Activated naive CD4-positive, alpha-beta T cell treated with anti-CD3 and anti-CD28 coated beads, Interleukin-2, amount 50 U/mL, for 16 hours (primary cell): ENCODE results near the gene BARX1.

ENCODE experiments used
- DNase-seq: peaks from one replicate; pipeline ENCODE4 v3.0.0-alpha.2; 2020

BARX1 gene

GRCh38 chr9:93916358-93916757 is 38.8 kb downstream of the BARX1 start:
- DNase-seq, result no peak

GRCh38 chr9:93911801-93912554 is 43.2 kb downstream of the BARX1 start:
- DNase-seq, result no peak

GRCh38 chr9:93911136-93911745 is 43.9 kb downstream of the BARX1 start:
- no peak for DNase-seq

GRCh38 chr9:93910598-93910997 is 44.6 kb downstream of the BARX1 start:
- DNase-seq, result no peak

GRCh38 chr9:93910196-93910595 is 45.0 kb downstream of the BARX1 start:
- DNase-seq, result no peak

GRCh38 chr9:93909242-93909616 is 45.9 kb downstream of the BARX1 start:
- DNase-seq, result no peak

GRCh38 chr9:93908591-93909241 is 46.4 kb downstream of the BARX1 start:
- DNase-seq, result no peak

DNA sequence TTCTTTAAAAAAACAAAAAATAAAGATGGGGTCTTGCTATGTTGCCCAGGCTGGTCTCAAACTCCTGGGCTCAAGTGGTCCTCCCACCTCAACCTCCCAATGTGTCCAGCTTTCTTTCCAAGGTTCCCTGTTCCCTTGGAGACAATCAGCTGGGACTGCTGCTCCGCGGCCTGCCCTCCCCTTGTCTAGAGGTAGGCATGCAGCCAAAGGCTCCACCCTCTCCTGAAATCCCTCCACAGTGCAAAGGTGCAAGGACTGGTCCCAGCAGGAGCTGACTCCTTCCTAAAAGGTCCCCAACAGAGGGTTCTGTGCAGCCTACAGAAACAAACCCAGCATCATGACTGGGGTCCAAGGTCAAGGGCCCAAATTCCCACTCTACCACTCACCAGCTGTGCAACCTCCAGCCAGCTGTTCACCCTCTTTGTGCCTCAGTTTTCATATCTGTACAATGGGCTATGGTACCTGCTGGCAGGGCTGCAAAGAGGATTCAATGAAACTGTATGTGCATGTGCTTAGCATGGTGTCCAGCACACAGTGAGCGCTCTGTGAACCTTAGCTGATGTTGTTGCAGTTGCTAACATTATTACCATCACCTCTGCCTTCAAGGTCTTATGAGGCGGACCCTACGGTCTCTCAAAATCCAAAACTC is 47.5 kb downstream of the BARX1 start:
- DNase-seq, result no peak

GRCh38 chr9:93906195-93906880 is 48.8 kb downstream of the BARX1 start:
- peak; percentile 1 for DNase-seq

DNA sequence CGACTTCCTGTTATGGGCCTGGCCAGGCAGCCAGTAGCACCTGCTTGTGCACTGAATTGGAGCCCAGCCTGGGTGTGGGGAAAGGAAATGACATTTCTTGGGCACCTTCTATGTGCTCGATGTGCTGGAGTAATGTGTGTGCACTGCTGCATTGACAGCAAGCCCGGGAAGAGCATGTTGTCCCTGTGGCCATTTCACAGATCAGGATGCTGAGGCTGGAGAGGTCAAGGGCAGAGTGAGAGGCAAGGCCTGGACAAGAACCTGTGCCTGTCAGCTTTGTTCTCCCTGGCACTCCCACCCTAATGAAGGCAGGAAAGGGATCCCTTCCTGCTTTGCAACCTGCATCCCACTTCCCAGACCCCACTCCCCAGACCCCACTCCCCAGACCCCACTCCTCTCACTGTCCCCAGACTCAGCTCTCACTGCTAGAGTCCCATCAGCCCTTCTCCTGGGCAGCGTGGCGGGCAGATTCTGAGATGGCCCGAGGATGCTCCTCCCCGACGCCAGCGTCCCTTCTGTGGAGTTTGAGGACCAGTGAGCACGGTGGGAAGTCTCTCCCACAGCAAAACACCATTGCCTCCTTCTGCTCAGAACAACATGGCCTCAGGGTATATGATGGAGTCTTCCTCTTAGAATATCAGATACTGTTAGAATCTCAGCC is 49.6 kb downstream of the BARX1 start:
- peak; percentile 5 for DNase-seq

GRCh38 chr9:93904649-93905472 is 50.3 kb downstream of the BARX1 start:
- DNase-seq, result no peak

GRCh38 chr9:93903886-93904648 is 51.1 kb downstream of the BARX1 start:
- DNase-seq, result peak; percentile 6

- DNase-seq, result peak; percentile 1
Measured at GRCh38 chr9:93902780-93903655, 52.1 kb downstream of the BARX1 start.

GRCh38 chr9:93902051-93902779 is 52.9 kb downstream of the BARX1 start:
- DNase-seq, result no peak
